Heart left ventricle (tissue), 13 donors: ENCODE data around the gene TOR4A.
"Not testable (repeated sequence)": the region's sequence is repeated elsewhere in the genome, so short reads cannot be mapped to it uniquely, and the experiment has no call there.

ENCODE experiments used
- CTCF ChIP-seq, 12 donors: fragments of 200-600 bp; sonication (generic) in 4 of 12; IDR thresholded peaks; one replicate each; pipeline versions ENCODE4 v1.5.0 to v1.8.0; 2018 to 2022; ENCODE audit warnings: antibody characterized with exemption in 12 of 12, mild to moderate bottlenecking in 5 of 12
- POLR2A ChIP-seq, 2 donors: fragments of 450-650 bp; IDR thresholded peaks; one replicate each; pipeline ENCODE4 v1.6.1; 2017; ENCODE audit warnings: antibody characterized with exemption in 2 of 2, mild to moderate bottlenecking in 2 of 2, moderate library complexity in 2 of 2
- donor health status: ischemic (EF 13 %, LVEDD 7.1; RV severe dilation, severe dysfunction).
- donor health status: DM: no; HTN: yes; CAD: no.
- donor health status: DM: no; HTN: no; CAD: no.
- donor health status: ischemic (EF 25% LVEDD 6.9; RV normal size, moderate dysfunction).
- donor health status: ischemic (EF 25% LVEDD 5.7; RV mildly dilated, moderate dysfunction).
- donor health status: ischemic (EF 35%, LVEDD 5.7; RV mildly dilated, moderate dysfunction).
- donor health status: nonischemic (EF 11% LVEDD 7.7; RV severe dilation, severe dysfunction).
- donor health status: DM: yes; HTN: yes; CAD: no.
- donor health status: PGD.
- donor health status: ischemic (EF 29% LVEDD 5.4; RV normal size, mild dysfunction).
- donor health status: nonischemic (EF 23%, LVEDD 6.1; RV moderate dilation, normal function).

- TF ChIP-seq CTCF, POLR2A (IDR thresholded peaks at IDR 0.05): not testable (repeated sequence)
Observed at GRCh38 chr9:137243266-137243625, 34.3 kb upstream of the TOR4A start.
